Mammary epithelial cell (primary cell): Measurements from ENCODE around the gene MKS1.

Source experiments
- CTCF ChIP-seq, 2 donors: IDR thresholded peaks in 1 of 2; conservative IDR thresholded peaks in 1 of 2; 2 replicates each; pipeline ENCODE4 v1.5.1; 2011 to 2012; ENCODE audit warnings: inconsistent platforms in 2 of 2, low read length in 2 of 2, mild to moderate bottlenecking in 2 of 2, control low read depth in 1 of 2, low read depth in 1 of 2; ENCODE audit not compliant: insufficient read depth in 1 of 2; ENCODE audit errors: extremely low read depth in 1 of 2
- EZH2 ChIP-seq: IDR thresholded peaks from 2 replicates; pipeline ENCODE4 v1.6.1; 2012; ENCODE audit warnings: low read length, inconsistent platforms, borderline replicate concordance

DNA sequence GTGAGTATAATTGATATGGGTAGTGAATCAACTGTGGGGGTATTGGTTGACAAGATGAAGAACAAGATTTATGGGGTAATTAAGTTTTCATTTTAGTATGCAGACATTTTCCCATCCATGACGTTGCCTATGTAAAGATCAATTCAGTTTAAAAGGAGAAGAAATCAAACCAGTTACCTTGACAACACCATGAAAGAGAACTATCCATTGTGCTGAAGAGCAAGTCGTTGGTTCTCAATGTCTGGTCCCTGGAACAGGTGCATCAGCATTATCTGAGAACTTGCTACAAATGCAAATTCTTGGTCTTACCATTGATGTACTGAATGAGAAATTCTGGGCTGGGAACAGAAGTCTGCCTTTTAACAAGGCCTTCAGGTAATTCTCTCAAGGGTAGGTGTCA, 53.1 kb downstream of the MKS1 start:
- TF ChIP-seq EZH2 (no peak), CTCF (conservative IDR thresholded peaks at IDR 0.05 in 1 of 2, IDR thresholded peaks at IDR 0.05 in 1 of 2; ENCODE audit: extremely low read depth in 1 of 2, insufficient read depth in 1 of 2, low read depth in 1 of 2, low read length in 2 of 2) (no peak)
